HepG2 (cell line): Measurements from ENCODE around the gene PRDX3. TPM values are rescaled to one million over a fixed set of nuclear protein-coding genes. Genes with fewer than 3 reads are reported as not detected.

Experiments
- ATAC-seq: fragments of 200-7000 bp; cut with Tn5 transposase; 3 replicates; pipeline ENCODE4 v1.9.1; 2020; ENCODE audit warnings: mild to moderate bottlenecking, moderate library complexity
- BruUV-seq: library from RNA; stranded (reverse); fragments of 400-500 nt; replicated peaks from 2 replicates; lab custom pipeline; 2021; lab: Mats Ljungman, UMichigan
- CTCF ChIA-PET: fragments of 300-600 bp; formaldehyde crosslinking; extraction: SDS; loops from one replicate; lab custom pipeline; 2021; ENCODE audit warnings: low total read pairs, inconsistent platforms, low intra/inter-chr PET ratio; lab: Yijun Ruan, JAX
- POLR2A ChIA-PET: fragments of 350-600 bp; sonication (Branson Sonifier 250); formaldehyde crosslinking; loops from one replicate; lab custom pipeline; 2020; ENCODE audit warnings: antibody characterized with exemption, inconsistent platforms; lab: Yijun Ruan, JAX
- DNase-seq: peaks from one replicate; pipeline ENCODE4 v3.0.0-alpha.2; 2015; ENCODE audit warnings: low spot score
- FAIRE-seq: peaks from 3 replicates; lab custom pipeline; 2011; peaks lifted over from hg19 to GRCh38; lab: Jason Lieb, UNC
- H2AFZ ChIP-seq: one replicate; pipeline ENCODE4 v1.6.1; 2011; ENCODE audit warnings: low read length, inconsistent platforms
- H3K27ac ChIP-seq: fragments of 300-600 bp; 3 replicates; pipeline ENCODE4 v1.8.0; 2011; ENCODE audit warnings: mixed run types, mild to moderate bottlenecking, mixed read lengths, low read length, inconsistent platforms; ENCODE audit not compliant: insufficient read depth; ENCODE audit errors: extremely low read length
- H3K27me3 ChIP-seq, 2 experiments: fragments of 200-600 bp in 1 of 2; 2 replicates in 1 of 2; 3 replicates in 1 of 2; pipeline versions ENCODE4 v1.6.0 to v1.8.0; 2011; ENCODE audit warnings: low read length in 2 of 2, mild to moderate bottlenecking in 2 of 2, moderate library complexity in 2 of 2, inconsistent platforms in 1 of 2; ENCODE audit not compliant: insufficient read depth in 2 of 2, control insufficient read depth in 1 of 2
- H3K36me3 ChIP-seq, 2 experiments: fragments of 200-600 bp in 1 of 2; replicated peaks in 1 of 2; 2 replicates in 1 of 2; 3 replicates in 1 of 2; pipeline versions ENCODE4 v1.5.1 to v1.8.0; 2011; ENCODE audit warnings: low read length in 2 of 2, inconsistent platforms in 1 of 2; ENCODE audit not compliant: insufficient read depth in 2 of 2, control insufficient read depth in 1 of 2
- H3K4me1 ChIP-seq: 2 replicates; pipeline ENCODE4 v1.5.1; 2012; ENCODE audit warnings: low read length, inconsistent platforms; ENCODE audit not compliant: insufficient read depth
- H3K4me2 ChIP-seq: 2 replicates; pipeline ENCODE4 v1.6.0; 2011; ENCODE audit warnings: low read depth, low read length, inconsistent platforms
- H3K4me3 ChIP-seq, 3 experiments: fragments of 200-600 bp in 1 of 3; sonication (generic), shearing (Covaris generic) in 1 of 3; replicated peaks in 1 of 3; 2 replicates each; pipeline ENCODE4 v1.5.1; 2011 to 2016; ENCODE audit warnings: low read length in 3 of 3, inconsistent platforms in 2 of 3, low read depth in 2 of 3, mild to moderate bottlenecking in 2 of 3, control low read depth in 1 of 3, mixed read lengths in 1 of 3; ENCODE audit not compliant: insufficient read depth in 1 of 3
- H3K79me2 ChIP-seq: one replicate; pipeline ENCODE4 v1.6.1; 2011; ENCODE audit warnings: low read length, inconsistent platforms; ENCODE audit not compliant: insufficient read depth
- H3K9ac ChIP-seq: 2 replicates; pipeline ENCODE4 v1.6.0; 2011; ENCODE audit warnings: mild to moderate bottlenecking, low read depth, low read length, inconsistent platforms; ENCODE audit not compliant: insufficient read depth
- H3K9me3 ChIP-seq: 2 replicates; pipeline ENCODE4 v1.5.1; 2012; ENCODE audit warnings: mild to moderate bottlenecking, low read length
- H4K20me1 ChIP-seq: 2 replicates; pipeline ENCODE4 v1.6.0; 2011; ENCODE audit warnings: inconsistent platforms, mild to moderate bottlenecking, low read length, moderate library complexity; ENCODE audit not compliant: insufficient read depth
- YY1 ChIP-seq: IDR thresholded peaks from 2 replicates; pipeline ENCODE4 v1.6.1; 2011; ENCODE audit warnings: low read length, low read depth, moderate library complexity, mild to moderate bottlenecking; ENCODE audit not compliant: insufficient read depth, insufficient replicate concordance
- ZBTB4 ChIP-seq: sonication (generic); formaldehyde crosslinking; IDR thresholded peaks from 2 replicates; pipeline ENCODE4 v1.4.0; 2020; ENCODE audit warnings: missing genetic modification reagents, mild to moderate bottlenecking, borderline replicate concordance
- ZNF138 ChIP-seq: sonication (generic); formaldehyde crosslinking; IDR thresholded peaks from 2 replicates; pipeline ENCODE4 v1.5.0; 2020; ENCODE audit warnings: mild to moderate bottlenecking, low read depth, missing genetic modification reagents
- WGBS: methylation state at CpG from one replicate; pipeline ENCODE4 v1.1.6; 2017; ENCODE audit warnings: low lambda C conversion rate; 5-methylcytosine and 5-hydroxymethylcytosine counted together
- in situ Hi-C: cut with HindIII; loops from 2 replicates; pipeline ENCODE4 v1.10.0; 2017; ENCODE audit warnings: low pct_unique_long_range_greater_than_20kb; ENCODE audit not compliant: extremely low pct_ligation_motif_present
- intact Hi-C: fragments of 100-400 bp; cut with micrococcal nuclease; formaldehyde crosslinking; loops from one replicate; pipeline ENCODE4 v1.10.0; 2022; ENCODE audit not compliant: unreplicated experiment
- polyA plus RNA-seq, 8 experiments: library from polyadenylated mRNA; depleted of rRNA in 3 of 8; stranded (reverse) in 7 of 8; unstranded in 1 of 8; fragments of >200 nt; fragmentation: Illumina TruSeq in 4 of 8; extraction: Trizol in 4 of 8; gene quantifications; 2 replicates each; pipeline versions ENCODE4 v1.2.1 to v1.2.3, GENCODE V29; 2011 to 2016; ENCODE audit warnings: low read depth in 4 of 8, missing spikeins in 1 of 8, mixed read lengths in 1 of 8; ENCODE audit not compliant: insufficient read depth in 1 of 8
- total RNA-seq, 5 experiments: library from RNA; depleted of rRNA; stranded (reverse); fragments of >200 nt; fragmentation: Illumina TruSeq; extraction: Trizol; gene quantifications; 2 replicates each; pipeline ENCODE4 v1.2.3, GENCODE V29; 2016; ENCODE audit warnings: low read depth in 1 of 5

Gene PRDX3
- total and polyA plus RNA-seq, 2 of the 13 experiments (the other 11 are each of a cell fraction or from before 2014, with no cell fraction given), result 407 to 565 TPM

- DNase-seq, result no peak
- WGBS, result 95% methylated on average over 21 of the region's 21 CpGs
- in situ Hi-C loops, result no loop called here
Observed at GRCh38 chr10:119140603-119141245, 37.9 kb downstream of the PRDX3 start.

More at GRCh38 chr10:119140603-119141245, 37.9 kb downstream of the PRDX3 start:
- Histone ChIP-seq H3K9ac (no peak overlapping the region), H3K27ac (no peak overlapping the region), H3K27me3 (no peaks in the 10 kb centered on the region), H3K79me2 (no peaks in the 10 kb centered on the region), H3K36me3 (peaks cover 3 to 23% of the 10 kb centered on the region in 2 experiments; a peak in 2 of 5 replicates), H3K4me3 (no peak overlapping the region), H2AFZ (no peak overlapping the region), H3K4me2 (no peak overlapping the region), H3K4me1 (no peaks in the 10 kb centered on the region), H3K9me3 (no peaks in the 10 kb centered on the region), H4K20me1 (no peaks in the 10 kb centered on the region)
- BruUV-seq, result no TSS peak
- ATAC-seq, result peak; percentile 9; the same call in 1 of the 3 replicates
- ChIA-PET CTCF (no interaction called here), POLR2A (interaction anchor here (1.3 kb wide), 1 partner anchor 58 kb away, joined by 3 read pairs; no protein-coding TSS in a partner anchor)
- no peak for FAIRE-seq
- intact Hi-C loops, result no loop called here
- TF ChIP-seq ZNF138 (CRISPR knock-in tag) (no peak), ZBTB4 (CRISPR knock-in tag) (no peak), YY1 (no peak)
